Epithelial cell of proximal tubule (primary cell): ENCODE data around the gene SUPT4H1. TPM values are rescaled to one million over a fixed set of nuclear protein-coding genes. Genes with fewer than 3 reads are reported as not detected.
"Not testable (repeated sequence)": the region's sequence is repeated elsewhere in the genome, so short reads cannot be mapped to it uniquely, and the experiment has no call there.

ENCODE experiments used
- DNase-seq: peaks from one replicate; pipeline ENCODE4 v3.0.0-alpha.2; 2011; ENCODE audit warnings: low read depth
- H3K4me3 ChIP-seq: 2 replicates; pipeline ENCODE4 v1.5.1; 2011; ENCODE audit warnings: low read depth, mild to moderate bottlenecking, low read length
- total RNA-seq: library from RNA; depleted of rRNA; stranded (reverse); fragments of >200 nt; gene quantifications from 2 replicates; pipeline ENCODE4 v1.2.3, GENCODE V29; 2015
- TF ChIP-seq, protein P1 (sequence below): conservative IDR thresholded peaks from 2 replicates; pipeline ENCODE4 v1.5.1; 2012; ENCODE audit warnings: low read depth, mild to moderate bottlenecking, low read length

SUPT4H1 gene
- total RNA-seq, result 43.8 and 47.6 TPM in 2 replicates

DNA sequence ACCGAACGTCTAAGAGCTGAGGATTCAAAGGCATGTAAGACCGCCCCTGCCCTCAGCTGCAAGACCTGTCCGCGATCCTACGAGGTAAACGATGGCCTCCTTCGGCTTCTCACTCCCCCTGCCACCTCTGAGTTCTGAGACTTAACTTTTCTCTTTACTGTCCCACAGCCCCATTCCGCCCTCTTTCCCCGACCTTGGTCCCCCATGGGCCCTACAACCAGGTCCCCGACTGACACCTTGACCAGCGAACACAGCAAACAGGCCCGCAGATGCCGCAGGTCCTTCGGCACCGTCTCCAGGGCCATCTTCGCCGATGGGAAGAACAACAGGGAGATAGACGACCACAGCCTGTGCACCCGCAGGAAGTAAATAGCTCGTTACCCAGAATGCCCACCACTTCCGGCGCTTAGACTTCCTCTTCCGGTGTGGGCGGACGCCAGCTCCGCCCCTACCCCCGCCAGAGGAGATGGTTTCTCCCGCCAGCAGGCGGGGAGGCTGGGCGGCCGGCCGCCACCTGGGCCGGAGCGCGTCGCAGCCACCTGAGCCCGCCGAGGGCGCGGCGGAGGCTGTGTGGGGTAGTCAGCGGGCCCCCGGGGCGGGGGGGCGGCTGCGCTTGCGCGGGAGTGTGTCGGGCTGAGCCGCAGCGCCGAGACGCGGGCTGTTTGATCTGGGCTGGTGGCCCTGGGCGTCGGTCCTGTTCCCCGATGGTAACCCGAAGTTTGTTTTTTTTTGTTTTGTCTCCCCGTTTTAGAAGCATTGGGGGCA, at the start of gene SUPT4H1:
TSS of gene SUPT4H1 (minus strand) at position 371 of the 765 bp plus-strand sequence. CDS start at position 305, 66 bp downstream.
- TF ChIP-seq, protein P1, sequence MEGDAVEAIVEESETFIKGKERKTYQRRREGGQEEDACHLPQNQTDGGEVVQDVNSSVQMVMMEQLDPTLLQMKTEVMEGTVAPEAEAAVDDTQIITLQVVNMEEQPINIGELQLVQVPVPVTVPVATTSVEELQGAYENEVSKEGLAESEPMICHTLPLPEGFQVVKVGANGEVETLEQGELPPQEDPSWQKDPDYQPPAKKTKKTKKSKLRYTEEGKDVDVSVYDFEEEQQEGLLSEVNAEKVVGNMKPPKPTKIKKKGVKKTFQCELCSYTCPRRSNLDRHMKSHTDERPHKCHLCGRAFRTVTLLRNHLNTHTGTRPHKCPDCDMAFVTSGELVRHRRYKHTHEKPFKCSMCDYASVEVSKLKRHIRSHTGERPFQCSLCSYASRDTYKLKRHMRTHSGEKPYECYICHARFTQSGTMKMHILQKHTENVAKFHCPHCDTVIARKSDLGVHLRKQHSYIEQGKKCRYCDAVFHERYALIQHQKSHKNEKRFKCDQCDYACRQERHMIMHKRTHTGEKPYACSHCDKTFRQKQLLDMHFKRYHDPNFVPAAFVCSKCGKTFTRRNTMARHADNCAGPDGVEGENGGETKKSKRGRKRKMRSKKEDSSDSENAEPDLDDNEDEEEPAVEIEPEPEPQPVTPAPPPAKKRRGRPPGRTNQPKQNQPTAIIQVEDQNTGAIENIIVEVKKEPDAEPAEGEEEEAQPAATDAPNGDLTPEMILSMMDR, result no peak
- H3K4me3 ChIP-seq, result peak within 1 kb of the TSS; percentile 94
- peak; percentile 57 for DNase-seq

DNA sequence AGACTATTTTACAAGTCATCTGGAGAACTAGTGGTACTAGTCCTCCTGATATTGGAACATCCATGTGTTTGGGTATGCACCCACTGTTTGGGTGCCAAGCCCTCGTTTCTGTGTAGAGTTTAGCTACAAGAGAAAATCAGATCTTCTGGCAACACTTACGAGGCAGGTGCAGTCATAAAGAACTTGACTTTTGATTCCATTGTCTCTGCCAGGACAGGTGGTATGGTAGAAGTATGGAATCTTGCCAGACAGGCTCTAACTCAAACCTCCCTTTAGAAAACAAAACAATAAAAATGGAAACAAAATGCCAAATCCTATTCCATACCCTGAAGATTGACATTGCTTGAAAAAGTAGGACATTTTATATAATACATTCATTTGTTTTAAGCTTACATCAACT, 49.3 kb upstream of the SUPT4H1 start:
- H3K4me3 ChIP-seq, result no peak overlapping the region

DNA sequence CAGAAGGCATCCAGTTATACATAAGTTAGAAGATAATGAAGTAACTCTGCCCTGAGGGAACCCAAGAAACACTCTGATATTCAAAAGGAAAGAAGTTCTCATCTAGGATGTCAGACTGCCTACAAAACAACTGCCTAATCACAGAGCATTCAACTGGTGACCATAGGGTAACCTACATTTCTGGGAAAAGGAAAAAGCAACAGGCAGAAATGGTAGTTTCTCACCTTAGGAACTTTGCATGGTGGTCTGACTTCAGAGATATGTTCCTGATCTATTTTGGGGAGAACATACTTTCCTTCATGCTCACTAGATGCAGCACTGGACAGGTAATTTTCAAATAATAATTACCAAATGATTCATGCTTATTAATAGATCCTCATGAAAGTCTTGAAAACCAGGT, 48.8 kb upstream of the SUPT4H1 start:
- no peak for DNase-seq

More for the DNA sequence above, 49.3 kb upstream of the SUPT4H1 start:
- TF ChIP-seq, protein P1, result no peak
- DNase-seq, result no peak

DNA sequence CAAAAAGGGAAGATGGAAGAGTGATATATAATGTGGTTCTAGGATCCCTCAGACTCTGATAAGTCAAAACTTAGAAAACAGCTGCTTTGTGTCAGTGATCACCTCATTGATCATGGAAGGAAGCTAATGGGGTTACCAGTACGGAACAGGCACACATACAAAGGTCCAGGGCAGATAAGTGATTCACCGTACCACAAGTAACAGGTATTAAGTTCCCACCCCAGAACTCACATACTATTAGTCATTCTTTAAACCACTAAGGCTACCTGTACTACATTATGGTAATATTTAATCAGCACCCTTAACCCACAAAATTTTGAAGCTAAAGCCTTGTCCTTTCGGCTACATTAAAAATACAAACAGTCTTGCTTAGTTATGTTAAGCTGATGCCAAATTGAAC, 48.0 kb upstream of the SUPT4H1 start:
- no peak for DNase-seq

More for the DNA sequence above, 48.8 kb upstream of the SUPT4H1 start:
- TF ChIP-seq, protein P1, result no peak
- H3K4me3 ChIP-seq, result no peak overlapping the region

DNA sequence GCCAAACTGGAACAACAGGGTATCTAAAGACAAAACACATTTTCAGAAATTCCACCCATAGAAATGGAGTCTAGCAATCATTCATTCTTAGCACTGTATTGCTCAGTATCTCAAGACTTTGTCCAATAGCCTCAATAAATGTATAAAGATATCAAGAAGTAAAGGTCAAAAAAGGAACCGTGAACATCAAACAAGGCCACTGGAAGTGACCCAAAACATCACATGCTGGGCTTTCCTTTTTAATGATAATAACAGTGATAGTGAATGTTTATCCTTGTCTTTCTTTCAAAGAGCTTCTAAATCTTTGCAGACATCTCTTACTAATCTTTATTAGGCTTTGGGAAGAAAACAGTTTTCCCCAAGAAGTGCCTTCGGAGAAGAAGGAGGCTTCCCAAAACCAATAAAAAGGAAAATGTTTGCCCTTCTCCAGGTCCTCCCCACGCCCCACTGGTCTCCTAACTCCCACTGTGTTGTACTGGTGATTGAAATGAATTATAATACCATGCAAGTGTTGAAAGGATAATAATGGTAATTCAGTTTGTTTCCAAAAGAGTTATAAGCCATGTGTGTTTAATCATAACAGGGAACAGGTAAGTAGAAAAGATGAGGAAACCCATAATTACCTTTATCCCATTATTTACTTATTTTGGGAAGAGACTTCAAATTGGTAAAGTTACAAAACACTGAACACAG, 46.7 kb upstream of the SUPT4H1 start:
- DNase-seq, result no peak
- TF ChIP-seq, protein P1, result no peak
- no peak overlapping the region for H3K4me3 ChIP-seq

More for the DNA sequence above, 48.0 kb upstream of the SUPT4H1 start:
- no peak overlapping the region for H3K4me3 ChIP-seq
- TF ChIP-seq, protein P1, result no peak

DNA sequence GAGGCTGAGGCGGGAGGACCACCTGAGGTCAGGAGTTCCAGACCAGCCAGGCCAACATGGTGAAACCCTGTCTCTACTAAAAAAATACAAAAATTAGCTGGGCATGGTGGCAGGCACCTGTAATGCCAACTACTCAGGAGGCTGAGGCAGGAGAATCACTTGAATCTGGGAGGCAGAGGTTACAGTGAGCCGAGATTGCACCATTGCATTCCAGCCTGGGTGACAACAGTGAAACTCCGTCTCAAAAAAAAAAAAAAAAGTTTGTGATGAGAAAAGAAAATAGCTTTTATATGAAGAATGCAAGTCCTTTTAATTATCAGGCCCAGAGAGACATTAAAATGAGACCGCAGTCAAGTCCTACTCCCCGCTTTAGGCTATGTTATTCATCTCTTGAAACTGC, 45.4 kb upstream of the SUPT4H1 start:
- H3K4me3 ChIP-seq, DNase-seq: not testable (repeated sequence)

DNA sequence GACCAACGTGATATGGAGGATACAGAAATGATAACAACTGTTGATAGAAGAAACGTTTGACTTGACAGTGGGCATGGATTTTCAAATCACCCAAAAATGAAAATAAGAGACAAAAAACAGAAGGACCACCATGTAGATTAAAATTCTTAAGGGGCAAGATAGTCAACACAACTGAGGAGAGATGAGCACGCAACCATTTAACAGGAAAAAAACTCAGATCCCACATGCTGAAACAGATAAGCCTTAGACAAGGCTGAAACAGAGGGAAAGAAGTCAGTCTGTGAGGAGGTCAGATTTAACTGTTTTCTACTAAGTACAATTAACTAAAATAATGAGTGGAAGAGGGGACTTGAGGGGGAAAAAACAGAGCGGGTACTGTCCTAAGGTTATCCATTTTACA, 44.2 kb upstream of the SUPT4H1 start:
- no peak overlapping the region for H3K4me3 ChIP-seq
- TF ChIP-seq, protein P1, result no peak
- no peak for DNase-seq
